ENCODE data around the gene ALDH5A1.
"Not testable (repeated sequence)": the region's sequence is repeated elsewhere in the genome, so short reads cannot be mapped to it uniquely, and the experiment has no call there.

ALDH5A1 gene

GRCh38 chr6:24486065-24486464, 8.7 kb upstream of the ALDH5A1 start:
- DNase-seq: no peak

- no peak for DNase-seq
Measured at GRCh38 chr6:24489470-24489869, 5.3 kb upstream of the ALDH5A1 start, which contains the start of gene GPLD1. Gene GPLD1, minus strand, starts transcription at chr6:24489578. Its CDS starts 67 bp downstream, at chr6:24489511.

- no peak for DNase-seq
Measured at GRCh38 chr6:24489881-24490280, 4.9 kb upstream of the ALDH5A1 start.

- DNase-seq: no peak
Measured at GRCh38 chr6:24490948-24491347, 3.8 kb upstream of the ALDH5A1 start.

GRCh38 chr6:24492475-24492874, 2.3 kb upstream of the ALDH5A1 start:
- DNase-seq: no peak

- DNase-seq: peak in 1 of 14 donors; percentile 70
Measured at GRCh38 chr6:24493945-24494820, 586 bp upstream of the ALDH5A1 start.

- no peak for DNase-seq
Measured at GRCh38 chr6:24497254-24497970, 2.6 kb downstream of the ALDH5A1 start.

- no peak for DNase-seq
Measured at GRCh38 chr6:24500683-24501082, 5.9 kb downstream of the ALDH5A1 start.

GRCh38 chr6:24501374-24501773, 6.6 kb downstream of the ALDH5A1 start:
- DNase-seq: no peak

- no peak for DNase-seq
Measured at GRCh38 chr6:24501914-24502313, 7.1 kb downstream of the ALDH5A1 start.

GRCh38 chr6:24504287-24504648, 9.5 kb downstream of the ALDH5A1 start:
- DNase-seq: no peak

GRCh38 chr6:24504649-24505586, 10.1 kb downstream of the ALDH5A1 start:
- DNase-seq: no peak

- no peak for DNase-seq
Measured at GRCh38 chr6:24506814-24507520, 12.2 kb downstream of the ALDH5A1 start.

GRCh38 chr6:24511976-24512375, 17.2 kb downstream of the ALDH5A1 start:
- not testable (repeated sequence) for DNase-seq

- DNase-seq: no peak
Measured at GRCh38 chr6:24513602-24514001, 18.8 kb downstream of the ALDH5A1 start.

GRCh38 chr6:24517659-24518543, 23.1 kb downstream of the ALDH5A1 start:
- no peak for DNase-seq

- DNase-seq: peak in 1 of 14 donors; percentile 6
Measured at GRCh38 chr6:24520929-24521546, 26.3 kb downstream of the ALDH5A1 start.

- DNase-seq: no peak
Measured at GRCh38 chr6:24522228-24523176, 27.7 kb downstream of the ALDH5A1 start.

- DNase-seq: no peak
Measured at GRCh38 chr6:24524329-24524728, 29.6 kb downstream of the ALDH5A1 start.
